ENCODE results near the gene CSRP1.

CSRP1 gene

GRCh38 chr1:201511941-201512539 lies 5.1 kb upstream of the CSRP1 start:
- no peak for DNase-seq

- DNase-seq, result no peak
Observed at GRCh38 chr1:201511396-201511940, 4.5 kb upstream of the CSRP1 start.

- no peak for DNase-seq
Observed at GRCh38 chr1:201510734-201511133, 3.8 kb upstream of the CSRP1 start.

GRCh38 chr1:201509601-201510374 lies 2.9 kb upstream of the CSRP1 start:
- no peak for DNase-seq

GRCh38 chr1:201508809-201509208 lies 1.9 kb upstream of the CSRP1 start:
- no peak for DNase-seq

GRCh38 chr1:201507360-201507675 lies 395 bp upstream of the CSRP1 start:
- no peak for DNase-seq

GRCh38 chr1:201506092-201506491 lies 831 bp downstream of the CSRP1 start:
- no peak for DNase-seq

GRCh38 chr1:201505503-201505890 lies 1.4 kb downstream of the CSRP1 start:
- DNase-seq, result peak; percentile 47

- peak; percentile 47 for DNase-seq
Observed at GRCh38 chr1:201504799-201505502, 2.0 kb downstream of the CSRP1 start.

- no peak for DNase-seq
Observed at GRCh38 chr1:201504179-201504631, 2.7 kb downstream of the CSRP1 start.

- DNase-seq, result no peak
Observed at GRCh38 chr1:201503397-201504176, 3.3 kb downstream of the CSRP1 start.

GRCh38 chr1:201502511-201502857 lies 4.4 kb downstream of the CSRP1 start:
- DNase-seq, result no peak

GRCh38 chr1:201501812-201502510 lies 5.0 kb downstream of the CSRP1 start:
- peak; percentile 73 for DNase-seq

- DNase-seq, result no peak
Observed at GRCh38 chr1:201501144-201501543, 5.8 kb downstream of the CSRP1 start.

GRCh38 chr1:201500670-201501120 lies 6.2 kb downstream of the CSRP1 start:
- peak; percentile 15 for DNase-seq

- no peak for DNase-seq
Observed at GRCh38 chr1:201499795-201500669, 6.9 kb downstream of the CSRP1 start.

- DNase-seq, result no peak
Observed at GRCh38 chr1:201499191-201499590, 7.7 kb downstream of the CSRP1 start.

- DNase-seq, result no peak
Observed at GRCh38 chr1:201498621-201499020, 8.3 kb downstream of the CSRP1 start.

GRCh38 chr1:201497935-201498509 lies 8.9 kb downstream of the CSRP1 start:
- DNase-seq, result no peak

GRCh38 chr1:201496296-201496690 lies 10.6 kb downstream of the CSRP1 start:
- DNase-seq, result no peak
